ENCODE measurements around the gene CCL3.
"Not testable (repeated sequence)": the region's sequence is repeated elsewhere in the genome, so short reads cannot be mapped to it uniquely, and the experiment has no call there.

Gene CCL3

DNA sequence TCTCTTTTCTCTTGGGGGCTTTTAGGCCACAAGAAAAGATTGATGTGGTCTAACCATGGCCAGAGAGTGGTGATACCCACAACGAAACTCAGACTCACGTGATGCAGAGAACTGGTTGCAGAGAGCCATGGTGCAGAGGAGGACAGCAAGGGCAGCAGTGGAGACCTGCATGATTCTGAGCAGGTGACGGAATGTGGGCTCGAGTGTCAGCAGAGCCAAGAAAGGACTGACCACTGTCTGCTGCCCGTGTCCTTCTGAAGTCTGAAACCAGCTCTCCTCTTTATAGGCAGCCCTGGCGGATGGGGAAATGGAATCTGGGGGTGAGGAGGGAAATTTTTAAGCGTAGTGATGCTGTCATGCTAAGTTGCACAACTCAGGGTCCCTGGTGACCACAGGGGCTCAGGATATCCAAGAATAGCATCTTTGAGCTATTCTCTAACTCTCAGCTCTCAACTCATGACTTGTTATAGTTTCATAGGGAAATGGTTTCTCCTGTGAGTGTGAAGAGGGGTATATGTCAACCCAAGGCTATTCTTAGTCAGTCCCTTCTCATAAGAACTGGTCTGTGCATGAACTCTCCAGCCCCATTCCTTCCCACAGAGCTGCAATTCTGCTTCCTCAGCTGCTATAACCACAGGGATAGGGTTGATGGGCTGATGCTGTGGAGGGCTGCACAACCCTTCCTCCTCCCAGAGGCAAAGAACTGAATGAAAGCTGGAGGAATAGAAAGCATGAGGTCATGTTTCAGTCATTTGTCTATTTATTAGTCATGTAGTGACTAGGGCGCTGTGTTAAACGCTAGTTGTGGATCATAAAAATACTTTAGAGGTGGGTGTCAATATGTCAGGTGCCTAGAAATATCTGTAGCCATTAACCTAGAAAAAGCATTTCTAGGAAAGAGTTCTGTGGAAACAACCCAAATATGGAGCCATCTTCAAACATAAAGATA, at the start of gene CCL3:
Gene CCL3, minus strand, starts transcription at position 256 of the 949 bp plus-strand sequence. Its CDS starts 85 bp downstream, at position 171.
- FAIRE-seq, result no peak

DNA sequence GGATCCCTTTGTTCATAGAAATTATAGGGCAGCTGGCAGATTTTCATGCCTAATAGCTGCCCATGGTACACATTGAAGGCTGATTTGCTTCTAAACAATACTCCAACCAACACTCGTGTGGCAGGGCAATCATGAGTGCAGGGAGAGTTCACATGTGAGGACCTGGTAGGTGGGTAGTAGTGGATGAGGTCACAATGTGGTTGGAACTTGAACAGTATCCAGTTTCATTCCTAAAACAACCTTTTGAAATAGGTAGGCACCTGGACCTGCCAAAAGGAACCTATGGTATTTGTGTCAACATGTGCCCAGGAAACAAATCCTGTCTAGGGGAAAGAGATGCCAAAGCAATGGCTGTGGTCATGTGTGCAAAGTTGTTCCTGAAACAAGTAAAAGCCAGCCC, 46.5 kb upstream of the CCL3 start:
- no peak for FAIRE-seq

DNA sequence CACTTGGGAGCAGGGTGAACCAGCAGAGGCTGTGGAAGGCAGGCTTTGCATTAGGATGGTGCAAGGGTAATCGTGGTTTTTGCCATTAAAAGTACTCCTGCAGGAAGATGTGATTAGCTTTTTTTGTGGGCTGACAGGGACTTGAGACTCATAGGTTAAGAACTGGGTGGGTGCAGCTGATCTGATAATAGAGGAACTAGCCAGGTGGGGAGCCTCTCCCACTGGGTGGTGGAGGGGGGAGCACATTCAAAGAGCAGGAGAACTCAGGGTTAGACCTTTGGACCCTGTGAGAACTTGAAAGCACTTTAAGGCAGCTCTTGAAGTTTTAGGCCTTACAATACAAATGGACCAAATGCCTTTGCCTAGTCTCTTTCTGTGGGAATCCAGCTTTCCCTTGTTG, 46.1 kb upstream of the CCL3 start:
- FAIRE-seq, result no peak

DNA sequence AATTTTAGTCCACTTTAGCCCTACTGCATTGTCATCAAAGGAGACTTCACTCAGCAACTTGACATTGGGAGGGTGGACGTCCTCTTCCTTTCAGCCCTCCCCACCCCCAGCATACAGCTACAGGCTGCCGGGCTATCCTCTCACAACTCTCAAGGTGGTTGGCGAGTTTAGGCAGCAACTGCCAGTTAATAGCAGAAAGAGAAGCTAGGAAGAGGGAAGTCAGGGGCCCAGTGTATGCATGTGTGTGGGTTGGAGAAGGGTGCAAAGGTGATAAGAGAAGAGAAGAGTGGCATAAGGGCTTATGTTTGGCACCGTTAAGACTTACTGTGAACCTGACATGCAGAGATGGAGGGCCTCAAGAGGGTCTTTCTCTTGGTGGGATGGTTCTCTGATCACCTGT, 45.5 kb upstream of the CCL3 start:
- FAIRE-seq, result no peak

DNA sequence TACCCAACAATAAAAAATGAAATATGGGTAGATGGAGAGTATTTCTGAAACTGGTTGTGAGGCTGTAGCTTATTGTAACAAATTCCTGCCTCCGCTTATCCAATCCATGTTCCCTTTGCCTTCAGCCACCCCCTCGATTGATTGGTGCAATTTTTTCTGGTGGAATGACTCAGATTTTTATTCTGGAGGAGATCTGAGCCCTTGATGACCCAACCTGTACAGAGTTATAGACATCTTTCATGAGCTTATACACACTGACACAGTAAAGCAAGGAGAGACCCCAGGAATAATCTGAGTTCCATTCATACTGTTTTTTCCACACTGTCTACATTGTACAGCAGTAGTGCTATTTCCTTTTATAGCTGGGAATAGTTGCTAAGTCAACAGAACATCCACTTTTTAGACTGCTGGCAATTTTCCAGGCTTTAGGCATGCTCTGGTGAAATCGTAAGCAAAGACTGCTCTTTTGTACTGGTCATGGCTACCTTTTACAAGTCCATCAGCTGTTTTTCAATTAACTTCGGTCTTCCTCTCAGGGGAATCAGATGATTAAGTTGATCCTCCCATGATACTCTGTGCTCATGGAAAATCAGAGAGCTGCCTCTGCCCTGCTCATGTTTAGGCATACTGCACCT, 43.8 kb upstream of the CCL3 start:
- FAIRE-seq, result no peak

DNA sequence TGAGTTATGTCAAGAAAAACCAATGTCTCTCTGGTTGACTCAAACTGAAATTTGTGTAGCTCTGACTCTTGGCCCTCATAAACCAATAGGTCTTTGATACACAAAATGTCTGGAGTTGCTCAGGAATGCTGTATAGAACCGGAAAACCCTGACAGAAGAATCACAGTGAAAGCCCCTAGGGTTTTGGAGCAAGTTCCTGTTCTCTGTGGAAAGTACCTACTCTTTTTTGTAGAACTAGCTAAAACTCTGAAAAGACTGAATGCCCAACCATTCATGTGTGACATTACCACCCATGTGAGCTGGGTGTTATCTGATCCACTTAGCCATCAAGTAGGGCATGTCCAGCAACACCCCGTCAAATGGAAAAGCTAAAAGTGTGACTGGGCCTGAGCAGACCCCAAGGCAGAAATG, 42.5 kb upstream of the CCL3 start:
- FAIRE-seq, result no peak

DNA sequence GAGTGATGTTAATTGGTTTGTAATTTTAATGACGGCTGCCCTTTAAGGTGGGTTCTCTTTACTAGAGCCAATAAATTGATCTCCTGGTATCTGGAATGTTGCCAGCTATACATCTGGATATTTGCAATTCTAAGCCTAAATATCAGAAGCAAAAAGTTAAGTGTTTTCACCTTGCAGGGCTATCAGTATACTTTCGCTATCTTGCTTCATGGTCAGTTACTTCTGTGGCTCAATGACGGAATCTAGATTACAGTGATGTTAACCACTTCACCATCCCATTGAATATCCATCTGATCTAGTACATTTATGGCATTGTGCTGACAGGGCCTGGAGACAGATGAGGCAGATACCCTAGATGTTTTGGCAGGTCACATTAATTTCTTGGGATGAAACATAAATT, 42.0 kb upstream of the CCL3 start:
- no peak for FAIRE-seq

DNA sequence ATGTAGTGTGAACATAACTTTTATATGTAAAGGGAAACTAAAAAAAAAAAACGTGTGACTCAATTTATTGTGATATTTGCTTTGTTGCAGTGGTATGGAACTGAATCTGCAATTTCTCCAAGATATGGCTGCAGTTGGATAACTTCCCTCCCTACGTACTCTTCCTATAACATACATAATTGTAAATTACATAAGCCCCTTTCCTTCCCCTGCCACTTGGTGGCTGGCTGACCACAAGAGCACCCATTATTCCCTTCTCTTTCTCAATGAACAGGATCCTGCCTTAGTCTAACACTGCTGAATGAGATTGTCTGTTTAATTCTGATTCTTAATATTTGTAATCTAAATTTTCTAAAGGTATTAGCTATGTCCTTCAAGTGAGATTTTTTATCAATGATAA, 41.5 kb upstream of the CCL3 start:
- no peak for FAIRE-seq

DNA sequence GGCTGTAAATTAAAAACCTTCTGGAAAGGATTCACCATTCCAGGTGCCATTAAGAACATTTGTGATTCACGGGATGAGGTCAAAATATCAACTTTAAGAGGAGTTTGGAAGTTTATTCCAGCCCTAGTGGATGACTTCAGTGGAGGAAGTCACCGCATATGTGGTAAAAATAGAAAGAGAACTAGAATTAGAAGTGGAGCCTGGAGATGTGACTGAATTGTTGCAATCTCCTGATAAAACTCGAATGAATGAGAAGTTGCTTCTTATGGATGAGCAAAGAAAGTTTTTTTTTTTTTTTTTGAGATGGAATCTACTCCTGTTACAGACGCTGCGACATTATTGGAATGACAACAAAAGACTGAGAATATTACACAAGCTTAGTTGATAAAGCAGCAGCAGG, 40.4 kb upstream of the CCL3 start:
- FAIRE-seq, result no peak

DNA sequence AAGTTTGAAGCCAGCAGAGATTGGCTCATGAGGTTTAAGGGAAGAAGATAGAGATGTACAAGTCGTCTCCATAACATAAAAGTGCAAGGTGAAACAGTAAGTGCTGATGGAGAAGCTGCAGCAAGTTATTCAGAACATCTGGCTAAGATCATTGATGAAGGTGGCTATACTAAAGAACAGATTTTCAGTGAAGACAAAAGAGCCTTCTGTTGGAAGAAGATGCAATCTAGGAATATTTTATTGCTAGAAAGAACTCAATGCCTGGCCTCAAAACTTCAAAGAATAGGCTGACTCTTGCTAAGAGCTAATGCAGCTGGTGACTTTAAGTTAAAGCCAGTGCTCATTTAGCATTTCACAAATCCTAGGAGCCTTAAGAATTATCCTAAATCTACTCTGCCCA, 39.7 kb upstream of the CCL3 start:
- FAIRE-seq, result no peak

DNA sequence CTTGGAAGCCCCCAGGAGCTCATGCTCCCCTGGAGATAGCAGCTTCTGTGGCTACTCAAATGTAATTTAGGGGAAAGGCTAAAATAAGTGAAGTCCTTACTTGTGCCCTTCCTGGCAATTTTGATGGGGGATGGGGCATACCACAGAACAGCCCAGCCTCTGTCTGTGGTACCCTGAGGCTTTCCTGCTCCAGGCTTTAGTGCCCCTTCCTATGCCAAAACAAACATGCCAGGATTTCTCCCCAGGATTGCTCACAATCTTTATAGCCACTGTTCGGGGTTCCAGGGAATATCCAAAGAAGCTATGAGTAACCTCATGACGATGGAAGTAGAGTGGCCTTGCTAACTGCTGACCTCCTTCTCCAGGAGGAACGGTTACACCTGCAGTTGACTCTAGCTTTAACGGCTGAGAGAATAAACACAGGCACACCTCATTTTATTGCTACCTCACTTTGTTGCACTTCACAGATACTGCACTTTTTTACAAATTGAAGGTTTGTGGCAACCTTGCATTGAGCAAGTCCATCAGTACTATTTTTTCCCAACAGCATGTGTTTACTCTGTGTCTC, 38.6 kb upstream of the CCL3 start:
- no peak for FAIRE-seq

DNA sequence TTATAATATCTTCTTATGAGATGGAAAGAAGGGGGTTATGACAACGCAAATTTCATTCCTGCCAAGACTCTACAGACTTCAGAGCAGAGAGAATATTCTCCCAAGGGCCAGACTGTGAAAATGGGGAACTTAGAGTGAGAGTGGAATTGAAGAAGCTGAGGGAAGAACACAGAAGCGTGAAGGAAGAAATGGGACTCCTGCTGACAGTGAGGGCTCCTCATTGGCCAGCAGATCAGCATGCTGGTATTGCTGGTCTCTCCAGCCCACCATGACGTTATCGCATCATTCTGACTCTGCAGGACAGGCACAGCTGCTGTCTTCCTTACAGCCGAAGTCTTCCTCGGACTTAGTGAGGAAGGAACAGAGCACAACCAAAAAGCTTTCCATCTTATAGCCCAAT, 38.0 kb upstream of the CCL3 start:
- FAIRE-seq, result no peak

DNA sequence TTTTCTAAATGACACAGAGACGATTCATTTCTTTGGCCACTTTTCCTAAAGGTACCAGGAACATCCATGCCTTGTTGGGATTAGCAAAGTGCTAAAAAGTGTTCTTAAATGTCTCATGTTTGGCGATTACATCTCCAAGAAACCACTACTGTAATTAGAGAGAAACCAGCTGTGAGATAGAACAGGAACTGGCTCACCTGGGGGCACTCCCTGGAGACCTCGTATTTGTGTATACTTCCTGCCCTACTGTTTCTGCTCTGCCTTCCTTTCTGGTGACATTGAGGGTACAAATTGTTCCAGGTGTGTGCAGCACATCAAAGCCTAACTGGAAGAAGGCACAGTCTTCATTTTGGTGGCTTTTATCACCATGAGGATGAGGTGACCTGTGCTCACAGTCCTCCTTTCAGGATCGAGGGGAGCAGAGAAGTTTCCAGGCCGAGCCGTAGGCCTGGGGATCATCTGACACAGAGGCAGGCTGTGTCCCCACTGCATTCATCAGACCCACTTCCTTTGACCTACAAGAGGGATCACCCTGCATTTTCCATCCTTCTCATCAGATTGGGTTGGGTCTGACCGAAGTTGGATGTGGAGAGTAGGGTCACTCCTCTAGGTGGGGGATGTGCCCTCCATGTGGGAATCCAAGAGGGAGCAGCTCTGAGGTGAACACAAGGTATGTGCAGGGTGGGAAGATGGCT, 37.4 kb upstream of the CCL3 start:
- no peak for FAIRE-seq

DNA sequence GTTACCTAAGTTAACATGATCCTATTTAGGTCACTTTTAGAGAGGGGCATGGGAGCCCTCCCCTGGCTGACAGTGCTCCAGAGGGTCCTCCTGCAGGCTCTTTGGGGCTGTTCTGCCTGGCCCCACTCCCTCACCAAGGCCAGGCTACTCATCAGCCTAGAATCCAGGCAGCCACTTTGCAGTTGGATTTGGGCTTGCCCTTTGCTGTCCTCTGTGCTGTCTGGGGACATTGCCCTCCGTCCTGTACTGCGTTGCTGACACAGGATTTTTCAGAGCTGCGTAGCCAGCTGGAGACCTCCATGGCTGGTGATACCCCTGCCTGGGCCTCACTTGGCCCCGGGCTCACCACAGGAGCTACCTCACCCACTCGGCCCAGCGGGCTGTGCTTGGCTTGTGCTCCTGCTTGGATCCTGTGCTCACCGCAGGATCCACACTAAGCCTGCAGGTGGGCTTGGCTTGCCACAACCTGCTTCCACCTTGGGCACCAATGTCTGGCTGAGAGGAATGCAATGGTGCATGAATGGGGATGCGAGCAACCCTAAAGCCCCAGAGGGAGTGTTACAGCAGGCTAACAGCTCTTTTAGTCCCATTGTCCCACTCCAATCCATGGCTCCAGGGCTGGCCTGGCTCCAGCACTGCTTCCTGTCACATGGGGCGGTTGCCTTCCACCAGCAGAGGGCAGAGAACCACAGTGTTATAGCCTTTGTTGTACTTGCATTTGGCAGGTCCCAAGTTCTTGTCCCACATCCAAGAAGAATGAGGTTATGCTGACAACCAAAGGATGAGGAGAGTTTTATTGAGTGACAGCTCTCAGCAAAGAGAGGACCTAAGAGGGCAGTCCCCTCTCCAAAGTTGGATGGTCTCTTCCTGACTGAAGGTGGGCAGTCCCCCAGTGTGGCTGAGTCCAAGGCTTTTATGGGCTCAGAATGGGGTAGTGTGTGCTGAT, 35.2 kb upstream of the CCL3 start:
- FAIRE-seq, result no peak

DNA sequence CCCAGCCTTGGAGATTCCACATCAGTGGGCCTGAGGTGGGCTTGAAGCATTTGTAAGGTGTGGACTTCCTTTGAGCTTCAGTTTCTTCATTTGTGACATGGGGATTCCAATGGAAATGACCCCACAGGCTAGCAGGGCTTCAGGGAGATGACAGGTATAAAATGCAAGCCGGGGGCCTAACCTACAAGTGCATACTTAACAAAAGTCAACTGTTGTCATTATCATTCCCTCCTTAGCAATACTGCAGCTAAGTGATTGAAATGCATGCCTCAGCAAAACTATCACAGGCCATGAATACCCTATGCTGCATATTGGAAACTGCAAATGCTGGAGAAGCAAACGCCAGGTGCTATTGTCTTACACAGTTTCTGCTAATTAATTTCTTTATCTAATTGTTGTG, 33.5 kb upstream of the CCL3 start:
- no peak for FAIRE-seq

DNA sequence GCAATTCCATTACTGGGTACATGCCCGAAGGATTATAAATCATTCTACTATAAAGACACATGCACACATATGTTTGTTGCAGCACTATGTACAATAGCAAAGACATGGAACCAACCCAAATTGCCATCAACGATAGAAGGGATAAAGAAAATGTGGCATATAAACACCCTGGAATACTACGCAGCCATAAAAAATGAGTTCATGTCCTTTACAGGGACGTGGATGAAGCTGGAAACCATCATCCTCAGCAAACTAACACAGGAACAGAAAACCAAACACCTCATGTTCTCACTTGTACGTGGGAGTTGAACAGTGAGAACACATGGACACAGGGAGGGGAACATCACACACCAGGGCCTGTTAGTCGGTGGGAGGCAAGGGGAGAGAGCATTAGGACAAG, 31.2 kb upstream of the CCL3 start:
- not testable (repeated sequence) for FAIRE-seq

DNA sequence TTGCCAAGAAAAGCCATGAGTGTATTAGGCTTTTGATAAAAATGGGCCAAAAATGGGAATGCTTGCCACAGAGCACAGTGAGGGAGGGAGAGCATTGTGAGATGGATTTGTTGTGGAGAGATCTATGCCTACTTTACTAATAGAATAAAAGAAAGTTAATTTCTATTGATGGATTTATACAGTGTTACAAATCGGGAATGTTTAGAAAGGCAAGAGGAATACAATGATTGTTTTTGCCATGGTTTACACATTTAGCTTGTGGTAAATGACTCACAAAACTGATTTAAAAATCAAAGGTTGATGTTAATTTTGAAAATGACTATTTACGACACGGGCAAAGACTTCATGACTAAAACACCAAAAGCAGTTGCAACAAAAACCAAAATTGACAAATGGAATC, 30.3 kb upstream of the CCL3 start:
- FAIRE-seq, result no peak

DNA sequence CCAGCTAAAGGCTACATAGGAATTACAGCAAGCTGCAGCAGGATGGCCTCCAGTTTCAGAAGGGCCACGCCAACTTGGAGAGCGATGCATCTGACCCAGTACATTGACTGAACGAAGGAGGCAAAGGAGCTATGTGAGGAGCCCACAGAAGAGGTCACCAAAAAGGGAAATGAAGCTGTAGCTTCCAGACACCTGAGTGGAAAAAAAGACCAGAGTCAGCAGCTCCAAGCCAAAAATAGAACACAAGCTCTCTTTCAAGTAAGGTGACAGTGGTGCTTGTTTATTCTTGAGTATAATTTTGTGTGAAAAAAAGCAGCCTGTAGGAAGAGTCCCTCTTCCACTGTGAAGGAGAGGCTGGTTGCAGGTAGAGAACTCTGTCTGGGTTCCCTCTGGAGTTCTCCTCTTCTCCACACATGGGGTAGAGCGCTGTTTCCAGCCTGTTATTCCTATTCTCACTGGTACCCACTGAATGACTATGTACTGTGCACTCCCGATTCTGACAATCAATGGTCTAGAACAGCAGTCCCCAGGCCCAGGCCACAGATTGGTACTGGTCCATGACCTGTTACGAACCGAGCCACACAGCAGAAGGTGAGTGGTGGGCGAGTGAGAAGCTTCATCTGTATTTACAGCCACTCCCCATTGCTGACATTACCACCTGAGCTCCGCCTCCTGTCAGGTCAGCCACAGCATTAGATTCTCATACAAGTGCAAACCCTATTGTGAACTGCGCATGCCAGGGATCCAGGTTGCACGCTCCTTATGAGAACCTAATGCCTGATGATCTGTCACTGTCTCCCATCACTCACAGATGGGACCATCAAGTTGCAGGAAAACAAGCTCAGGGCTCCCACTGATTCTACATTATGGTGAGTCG, 28.8 kb upstream of the CCL3 start:
- no peak for FAIRE-seq

DNA sequence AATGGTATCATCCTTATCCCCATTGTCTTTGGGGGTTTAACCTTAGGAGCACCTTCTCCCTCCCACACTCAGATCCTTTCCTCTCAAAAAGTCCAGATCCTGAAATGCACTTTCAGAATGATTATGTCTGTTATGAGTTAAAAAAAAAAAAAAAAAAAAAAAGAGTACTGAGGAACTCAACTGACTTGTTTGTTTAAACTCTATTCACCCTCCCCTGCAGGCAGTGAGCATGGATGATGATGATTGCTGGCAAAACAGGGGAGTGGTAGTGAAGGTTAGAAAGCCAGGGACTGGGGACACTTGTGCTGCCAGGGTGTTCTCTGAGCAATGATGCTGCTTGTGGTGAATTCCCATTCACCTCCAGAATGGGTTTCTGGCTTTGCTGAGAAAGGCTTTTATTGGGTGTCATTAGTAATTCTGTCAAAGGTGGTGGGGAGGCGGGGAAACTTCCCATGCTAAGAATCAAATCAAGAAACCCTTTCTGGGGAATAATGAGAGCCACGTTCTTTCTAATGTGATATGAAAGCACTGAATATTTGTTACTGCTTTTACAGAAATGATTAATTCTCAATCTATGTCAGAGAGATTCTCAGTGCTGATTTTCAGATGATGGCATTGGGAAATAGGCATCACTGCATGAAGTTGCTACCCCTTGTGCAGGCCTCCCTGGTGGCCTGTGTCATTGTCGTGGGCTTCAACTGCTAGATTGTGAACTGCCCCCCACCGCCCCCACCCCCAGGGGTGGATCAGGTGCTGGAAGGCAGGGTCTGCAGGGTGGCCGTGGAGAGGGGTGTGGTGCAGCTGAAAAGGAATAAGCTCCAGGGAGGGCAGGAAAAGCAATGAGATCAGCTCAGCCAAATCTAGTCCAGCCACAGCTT, 27.8 kb upstream of the CCL3 start:
- no peak for FAIRE-seq

DNA sequence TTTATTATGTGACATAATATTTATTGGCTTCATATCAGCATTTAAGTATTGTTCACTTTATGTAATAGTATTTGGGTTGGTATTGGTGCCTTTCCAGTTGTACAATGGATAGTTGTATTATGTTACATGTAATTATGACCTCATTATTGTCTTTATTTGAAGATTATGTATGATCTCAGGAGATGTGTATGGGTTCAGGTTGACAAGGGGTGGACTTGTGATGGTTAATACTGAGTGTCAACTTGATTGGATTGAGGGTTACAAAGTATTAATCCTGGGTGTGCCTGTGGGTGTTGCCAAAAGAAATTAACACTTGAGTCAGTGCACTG, 25.7 kb upstream of the CCL3 start:
- FAIRE-seq, result not testable (repeated sequence)

All from TTC549 (cell line).